HG03135 (cell line): ENCODE results near the gene CD79A.

ENCODE experiments used
- ATAC-seq: cut with Tn5 transposase; IDR thresholded peaks from one replicate; pipeline ENCODE4 v1.9.1; 2021; ENCODE audit warnings: mild to moderate bottlenecking, moderate library complexity; ENCODE audit not compliant: unreplicated experiment

CD79A gene

GRCh38 chr19:41917676-41918075 lies 40.6 kb downstream of the CD79A start:
- no peak for ATAC-seq

GRCh38 chr19:41918095-41918494 lies 41.0 kb downstream of the CD79A start:
- no peak for ATAC-seq

GRCh38 chr19:41918653-41919244 lies 41.7 kb downstream of the CD79A start:
- no peak for ATAC-seq

GRCh38 chr19:41919948-41920712 lies 43.1 kb downstream of the CD79A start:
- ATAC-seq = no peak

GRCh38 chr19:41920882-41921576 lies 44.0 kb downstream of the CD79A start:
- ATAC-seq = no peak

- ATAC-seq = no peak
Observed at GRCh38 chr19:41921577-41922576, 44.8 kb downstream of the CD79A start.

- no peak for ATAC-seq
Observed at GRCh38 chr19:41922585-41922984, 45.5 kb downstream of the CD79A start.

- ATAC-seq = no peak
Observed at GRCh38 chr19:41923045-41923788, 46.1 kb downstream of the CD79A start.

- no peak for ATAC-seq
Observed at GRCh38 chr19:41924151-41925145, 47.4 kb downstream of the CD79A start.

- ATAC-seq = no peak
Observed at GRCh38 chr19:41925208-41926003, 48.3 kb downstream of the CD79A start.

GRCh38 chr19:41926028-41926762 lies 49.1 kb downstream of the CD79A start:
- ATAC-seq = no peak

GRCh38 chr19:41926763-41927496 lies 49.9 kb downstream of the CD79A start:
- ATAC-seq = no peak

- no peak for ATAC-seq
Observed at GRCh38 chr19:41927497-41928192, 50.6 kb downstream of the CD79A start.

GRCh38 chr19:41928221-41928683 lies 51.2 kb downstream of the CD79A start, which contains the start of gene ERFL:
Gene ERFL (minus strand): TSS chr19:41928449. CDS start chr19:41912919, 15,530 bp downstream.
- ATAC-seq = no peak

- ATAC-seq = no peak
Observed at GRCh38 chr19:41928754-41929535, 51.9 kb downstream of the CD79A start.
